HEK293 (cell line): Measurements from ENCODE around the gene ITGA11.

Experiments
- CTCF ChIA-PET: fragments of 350-600 bp; formaldehyde crosslinking; extraction: SDS; loops from one replicate; lab custom pipeline; 2021; ENCODE audit warnings: antibody characterized with exemption; lab: Yijun Ruan, JAX
- POLR2A ChIA-PET: fragments of 300-600 bp; formaldehyde crosslinking; extraction: SDS; loops from one replicate; lab custom pipeline; 2020; ENCODE audit warnings: antibody characterized with exemption, inconsistent platforms; lab: Yijun Ruan, JAX
- H3K27ac ChIP-seq: fragments of 200-500 bp; sonication (Bioruptor generic); 2 replicates; pipeline ENCODE4 v1.5.1; 2014; ENCODE audit warnings: low read depth, low read length, control low read depth, inconsistent platforms; ENCODE audit errors: extremely low read depth
- H3K36me3 ChIP-seq, 2 experiments: fragments of 200-500 bp in 1 of 2; sonication (Bioruptor generic) in 1 of 2; 1 replicate in 1 of 2; 2 replicates in 1 of 2; pipeline ENCODE4 v1.5.1; 2014 to 2017; ENCODE audit warnings: inconsistent platforms in 2 of 2, low read length in 2 of 2; ENCODE audit not compliant: control insufficient read depth in 2 of 2, insufficient read depth in 1 of 2
- H3K4me1 ChIP-seq: fragments of 200-500 bp; sonication (Bioruptor generic); 2 replicates; pipeline ENCODE4 v1.5.1; 2014; ENCODE audit warnings: mild to moderate bottlenecking, low read length, inconsistent platforms; ENCODE audit not compliant: control insufficient read depth, insufficient read depth
- H3K4me3 ChIP-seq: 2 replicates; pipeline ENCODE4 v1.5.1; 2011; ENCODE audit warnings: low read depth, mild to moderate bottlenecking, control low read depth, low read length, moderate library complexity
- H3K9me3 ChIP-seq: fragments of 200-500 bp; sonication (Bioruptor generic); 2 replicates; pipeline ENCODE4 v1.5.1; 2014; ENCODE audit warnings: low read depth, low read length, inconsistent platforms; ENCODE audit not compliant: control insufficient read depth, insufficient read depth
- BCL11A ChIP-seq: fragments of 450-650 bp; formaldehyde crosslinking; IDR thresholded peaks from 2 replicates; pipeline ENCODE4 v1.5.1; 2016; ENCODE audit warnings: low read depth, missing biosample characterization, missing genetic modification characterization
- GLIS1 ChIP-seq: fragments of 450-650 bp; formaldehyde crosslinking; IDR thresholded peaks from 2 replicates; pipeline ENCODE4 v1.5.1; 2016; ENCODE audit warnings: missing biosample characterization, missing genetic modification characterization
- KLF16 ChIP-seq: fragments of 450-650 bp; formaldehyde crosslinking; IDR thresholded peaks from 2 replicates; pipeline ENCODE4 v1.5.1; 2017; ENCODE audit warnings: missing biosample characterization, missing genetic modification characterization
- MEIS1 ChIP-seq: sonication (generic); formaldehyde crosslinking; IDR thresholded peaks from 2 replicates; pipeline ENCODE4 v1.8.1; 2022; ENCODE audit warnings: missing genetic modification reagents, mild to moderate bottlenecking, borderline replicate concordance
- PRDM1 ChIP-seq: fragments of 450-650 bp; formaldehyde crosslinking; IDR thresholded peaks from 2 replicates; pipeline ENCODE4; 2016; ENCODE audit warnings: missing biosample characterization, missing genetic modification characterization
- PRDM10 ChIP-seq: fragments of 450-650 bp; formaldehyde crosslinking; IDR thresholded peaks from 2 replicates; pipeline ENCODE4 v1.5.1; 2016; ENCODE audit warnings: missing biosample characterization, missing genetic modification characterization
- ZNF473 ChIP-seq: fragments of 450-650 bp; formaldehyde crosslinking; IDR thresholded peaks from 2 replicates; pipeline ENCODE4 v1.5.1; 2017; ENCODE audit warnings: missing biosample characterization, missing genetic modification characterization
- ZNF555 ChIP-seq: fragments of 450-650 bp; formaldehyde crosslinking; conservative IDR thresholded peaks from 2 replicates; pipeline ENCODE4 v1.5.1; 2017; ENCODE audit warnings: missing biosample characterization, mild to moderate bottlenecking, missing genetic modification characterization, inconsistent platforms
- TF ChIP-seq, protein P1 (sequence below): IDR thresholded peaks from 2 replicates; pipeline ENCODE4 v1.6.1; 2011; ENCODE audit warnings: mild to moderate bottlenecking, low read depth, low read length, borderline replicate concordance
- TF ChIP-seq, protein P2 (sequence below): fragments of 450-650 bp; formaldehyde crosslinking; conservative IDR thresholded peaks from 2 replicates; pipeline ENCODE4 v1.5.1; 2016; ENCODE audit warnings: low read depth, missing biosample characterization, missing genetic modification characterization
- TF ChIP-seq, protein P3 (sequence below): fragments of 450-650 bp; formaldehyde crosslinking; IDR thresholded peaks from 2 replicates; pipeline ENCODE4 v1.5.1; 2016; ENCODE audit warnings: missing biosample characterization, missing genetic modification characterization, low read depth
- TF ChIP-seq, protein P4 (sequence below): fragments of 450-650 bp; formaldehyde crosslinking; IDR thresholded peaks from 2 replicates; pipeline ENCODE4 v1.5.1; 2017; ENCODE audit warnings: missing biosample characterization, missing genetic modification characterization
- TF ChIP-seq, protein P5 (sequence below): fragments of 450-650 bp; formaldehyde crosslinking; IDR thresholded peaks from 2 replicates; pipeline ENCODE4 v1.5.1; 2016; ENCODE audit warnings: missing biosample characterization, missing genetic modification characterization

The ITGA11 gene

DNA sequence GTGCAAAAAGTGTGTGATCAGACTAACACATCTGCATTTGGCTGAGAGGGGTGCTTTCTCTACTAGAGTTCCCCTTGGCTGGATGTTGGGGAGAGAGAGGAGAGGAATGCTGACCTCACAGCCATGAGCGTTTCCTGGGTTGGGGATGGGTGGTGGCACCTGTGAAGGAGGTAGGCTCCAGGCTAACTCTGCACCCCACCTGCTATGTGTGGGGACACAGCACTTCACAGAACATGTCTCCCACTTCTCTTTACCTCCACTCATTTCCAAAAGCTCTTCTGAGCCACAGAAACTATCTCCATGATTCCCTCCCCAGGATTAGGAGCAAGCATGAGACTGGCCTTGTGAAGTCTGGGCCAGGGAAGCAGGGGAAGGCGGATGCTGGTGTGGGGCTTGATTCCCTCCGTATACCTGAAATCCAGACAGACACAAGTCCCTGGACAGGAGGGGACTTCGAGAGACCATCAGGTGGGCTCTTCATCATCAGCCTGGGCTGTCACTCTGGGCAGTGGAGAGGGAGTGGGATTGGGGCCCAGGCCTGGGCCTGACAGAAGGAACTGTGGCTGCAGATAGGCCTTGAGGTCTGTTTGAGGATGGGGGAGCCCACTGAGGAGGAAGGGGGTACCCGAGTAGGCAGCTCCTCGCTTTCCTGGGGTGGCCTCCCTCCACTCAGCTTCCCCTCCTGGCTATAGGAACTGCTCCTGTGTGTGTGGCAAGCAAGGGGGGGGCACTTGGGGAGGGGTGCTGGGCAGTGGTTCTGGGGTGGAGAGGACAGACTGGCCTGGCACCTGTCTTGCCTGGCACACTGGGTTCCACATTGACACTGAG is 113.7 kb downstream of the ITGA11 start:
- TF ChIP-seq, protein P1, sequence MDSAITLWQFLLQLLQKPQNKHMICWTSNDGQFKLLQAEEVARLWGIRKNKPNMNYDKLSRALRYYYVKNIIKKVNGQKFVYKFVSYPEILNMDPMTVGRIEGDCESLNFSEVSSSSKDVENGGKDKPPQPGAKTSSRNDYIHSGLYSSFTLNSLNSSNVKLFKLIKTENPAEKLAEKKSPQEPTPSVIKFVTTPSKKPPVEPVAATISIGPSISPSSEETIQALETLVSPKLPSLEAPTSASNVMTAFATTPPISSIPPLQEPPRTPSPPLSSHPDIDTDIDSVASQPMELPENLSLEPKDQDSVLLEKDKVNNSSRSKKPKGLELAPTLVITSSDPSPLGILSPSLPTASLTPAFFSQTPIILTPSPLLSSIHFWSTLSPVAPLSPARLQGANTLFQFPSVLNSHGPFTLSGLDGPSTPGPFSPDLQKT, result no peak
- no peak for TF ChIP-seq KLF16 (tag by site-specific recombination)
- TF ChIP-seq, all 188 proteins: peak for 0
- POLR2A ChIA-PET, result no interaction called here
- H3K36me3 ChIP-seq, result no peaks in the 10 kb centered on the region
- CTCF ChIA-PET, result interaction anchor here (1.0 kb wide), 1 partner anchor 12 kb away, joined by 4 read pairs; no protein-coding TSS in a partner anchor
- H3K4me1 ChIP-seq, result no peaks in the 10 kb centered on the region
- H3K27ac ChIP-seq, result no peak overlapping the region
- no peaks in the 10 kb centered on the region for H3K9me3 ChIP-seq
- no peak overlapping the region for H3K4me3 ChIP-seq

DNA sequence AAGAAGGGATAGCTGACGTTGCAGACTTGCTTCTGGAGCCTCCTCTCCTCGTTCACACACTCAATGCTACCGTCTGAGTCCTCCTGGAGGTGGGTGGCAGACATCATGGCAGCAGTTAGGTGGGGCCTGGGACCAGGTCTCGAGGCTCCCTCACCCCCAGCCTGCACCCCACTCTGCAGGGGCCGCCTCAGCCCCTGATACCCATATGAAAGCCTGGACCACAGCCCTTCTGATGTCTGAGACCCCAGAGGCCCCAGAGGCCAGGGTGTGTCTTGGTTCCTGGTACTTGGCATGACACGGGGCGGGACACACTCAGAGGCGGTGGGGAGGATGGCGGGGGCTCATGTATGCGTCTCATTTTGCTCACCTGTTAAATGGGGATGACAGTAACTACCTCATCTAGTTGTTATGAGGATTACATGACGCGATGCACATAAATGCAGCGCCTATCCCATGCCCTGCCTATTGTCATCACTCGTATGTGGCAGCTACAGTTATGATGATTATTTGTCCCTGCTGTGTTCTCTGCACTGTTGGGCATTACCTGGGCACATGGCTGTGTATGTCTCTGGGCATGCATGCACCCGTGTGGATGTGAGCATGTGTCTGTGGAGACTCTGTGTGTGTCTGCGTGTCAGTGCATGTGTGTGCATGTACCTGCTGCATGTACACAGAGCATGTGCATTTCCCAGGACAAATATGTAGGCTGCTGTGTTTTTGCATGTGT is 114.5 kb downstream of the ITGA11 start:
- Histone ChIP-seq H3K36me3 (no peaks in the 10 kb centered on the region), H3K4me1 (no peaks in the 10 kb centered on the region), H3K9me3 (no peaks in the 10 kb centered on the region), H3K4me3 (no peak overlapping the region), H3K27ac (no peak overlapping the region)
- ChIA-PET POLR2A (interaction anchor here (1.5 kb wide), 1 partner anchor 40 kb away, joined by 4 read pairs; the partner anchor contains the start of gene FEM1B), CTCF (interaction anchor here (1.0 kb wide), 1 partner anchor 11 kb away, joined by 4 read pairs; no protein-coding TSS in a partner anchor)
- TF ChIP-seq BCL11A (tag by site-specific recombination) (no peak), PRDM10 (tag by site-specific recombination) (no peak), GLIS1 (tag by site-specific recombination) (no peak), PRDM1 (tag by site-specific recombination) (no peak), ZNF555 (tag by site-specific recombination) (no peak), ZNF473 (tag by site-specific recombination) (no peak), MEIS1 (CRISPR knock-in tag) (no peak)
- TF ChIP-seq, protein P2, sequence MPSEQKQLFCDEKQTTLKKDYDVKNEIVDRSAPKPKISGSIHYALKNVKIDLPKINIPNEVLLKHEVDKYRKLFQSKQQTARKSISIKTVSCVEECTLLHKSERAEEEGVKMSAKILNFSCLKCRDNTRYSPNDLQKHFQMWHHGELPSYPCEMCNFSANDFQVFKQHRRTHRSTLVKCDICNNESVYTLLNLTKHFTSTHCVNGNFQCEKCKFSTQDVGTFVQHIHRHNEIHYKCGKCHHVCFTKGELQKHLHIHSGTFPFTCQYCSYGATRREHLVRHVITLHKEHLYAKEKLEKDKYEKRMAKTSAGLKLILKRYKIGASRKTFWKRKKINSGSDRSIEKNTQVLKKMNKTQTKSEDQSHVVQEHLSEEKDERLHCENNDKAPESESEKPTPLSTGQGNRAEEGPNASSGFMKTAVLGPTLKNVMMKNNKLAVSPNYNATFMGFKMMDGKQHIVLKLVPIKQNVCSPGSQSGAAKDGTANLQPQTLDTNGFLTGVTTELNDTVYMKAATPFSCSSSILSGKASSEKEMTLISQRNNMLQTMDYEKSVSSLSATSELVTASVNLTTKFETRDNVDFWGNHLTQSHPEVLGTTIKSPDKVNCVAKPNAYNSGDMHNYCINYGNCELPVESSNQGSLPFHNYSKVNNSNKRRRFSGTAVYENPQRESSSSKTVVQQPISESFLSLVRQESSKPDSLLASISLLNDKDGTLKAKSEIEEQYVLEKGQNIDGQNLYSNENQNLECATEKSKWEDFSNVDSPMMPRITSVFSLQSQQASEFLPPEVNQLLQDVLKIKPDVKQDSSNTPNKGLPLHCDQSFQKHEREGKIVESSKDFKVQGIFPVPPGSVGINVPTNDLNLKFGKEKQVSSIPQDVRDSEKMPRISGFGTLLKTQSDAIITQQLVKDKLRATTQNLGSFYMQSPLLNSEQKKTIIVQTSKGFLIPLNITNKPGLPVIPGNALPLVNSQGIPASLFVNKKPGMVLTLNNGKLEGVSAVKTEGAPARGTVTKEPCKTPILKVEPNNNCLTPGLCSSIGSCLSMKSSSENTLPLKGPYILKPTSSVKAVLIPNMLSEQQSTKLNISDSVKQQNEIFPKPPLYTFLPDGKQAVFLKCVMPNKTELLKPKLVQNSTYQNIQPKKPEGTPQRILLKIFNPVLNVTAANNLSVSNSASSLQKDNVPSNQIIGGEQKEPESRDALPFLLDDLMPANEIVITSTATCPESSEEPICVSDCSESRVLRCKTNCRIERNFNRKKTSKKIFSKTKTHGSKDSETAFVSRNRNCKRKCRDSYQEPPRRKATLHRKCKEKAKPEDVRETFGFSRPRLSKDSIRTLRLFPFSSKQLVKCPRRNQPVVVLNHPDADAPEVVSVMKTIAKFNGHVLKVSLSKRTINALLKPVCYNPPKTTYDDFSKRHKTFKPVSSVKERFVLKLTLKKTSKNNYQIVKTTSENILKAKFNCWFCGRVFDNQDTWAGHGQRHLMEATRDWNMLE, result no peak
- TF ChIP-seq, protein P3, sequence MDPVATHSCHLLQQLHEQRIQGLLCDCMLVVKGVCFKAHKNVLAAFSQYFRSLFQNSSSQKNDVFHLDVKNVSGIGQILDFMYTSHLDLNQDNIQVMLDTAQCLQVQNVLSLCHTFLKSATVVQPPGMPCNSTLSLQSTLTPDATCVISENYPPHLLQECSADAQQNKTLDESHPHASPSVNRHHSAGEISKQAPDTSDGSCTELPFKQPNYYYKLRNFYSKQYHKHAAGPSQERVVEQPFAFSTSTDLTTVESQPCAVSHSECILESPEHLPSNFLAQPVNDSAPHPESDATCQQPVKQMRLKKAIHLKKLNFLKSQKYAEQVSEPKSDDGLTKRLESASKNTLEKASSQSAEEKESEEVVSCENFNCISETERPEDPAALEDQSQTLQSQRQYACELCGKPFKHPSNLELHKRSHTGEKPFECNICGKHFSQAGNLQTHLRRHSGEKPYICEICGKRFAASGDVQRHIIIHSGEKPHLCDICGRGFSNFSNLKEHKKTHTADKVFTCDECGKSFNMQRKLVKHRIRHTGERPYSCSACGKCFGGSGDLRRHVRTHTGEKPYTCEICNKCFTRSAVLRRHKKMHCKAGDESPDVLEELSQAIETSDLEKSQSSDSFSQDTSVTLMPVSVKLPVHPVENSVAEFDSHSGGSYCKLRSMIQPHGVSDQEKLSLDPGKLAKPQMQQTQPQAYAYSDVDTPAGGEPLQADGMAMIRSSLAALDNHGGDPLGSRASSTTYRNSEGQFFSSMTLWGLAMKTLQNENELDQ (tag by site-specific recombination), result no peak
- TF ChIP-seq, protein P4, sequence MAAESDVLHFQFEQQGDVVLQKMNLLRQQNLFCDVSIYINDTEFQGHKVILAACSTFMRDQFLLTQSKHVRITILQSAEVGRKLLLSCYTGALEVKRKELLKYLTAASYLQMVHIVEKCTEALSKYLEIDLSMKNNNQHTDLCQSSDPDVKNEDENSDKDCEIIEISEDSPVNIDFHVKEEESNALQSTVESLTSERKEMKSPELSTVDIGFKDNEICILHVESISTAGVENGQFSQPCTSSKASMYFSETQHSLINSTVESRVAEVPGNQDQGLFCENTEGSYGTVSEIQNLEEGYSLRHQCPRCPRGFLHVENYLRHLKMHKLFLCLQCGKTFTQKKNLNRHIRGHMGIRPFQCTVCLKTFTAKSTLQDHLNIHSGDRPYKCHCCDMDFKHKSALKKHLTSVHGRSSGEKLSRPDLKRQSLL (tag by site-specific recombination), result no peak
- TF ChIP-seq, protein P5, sequence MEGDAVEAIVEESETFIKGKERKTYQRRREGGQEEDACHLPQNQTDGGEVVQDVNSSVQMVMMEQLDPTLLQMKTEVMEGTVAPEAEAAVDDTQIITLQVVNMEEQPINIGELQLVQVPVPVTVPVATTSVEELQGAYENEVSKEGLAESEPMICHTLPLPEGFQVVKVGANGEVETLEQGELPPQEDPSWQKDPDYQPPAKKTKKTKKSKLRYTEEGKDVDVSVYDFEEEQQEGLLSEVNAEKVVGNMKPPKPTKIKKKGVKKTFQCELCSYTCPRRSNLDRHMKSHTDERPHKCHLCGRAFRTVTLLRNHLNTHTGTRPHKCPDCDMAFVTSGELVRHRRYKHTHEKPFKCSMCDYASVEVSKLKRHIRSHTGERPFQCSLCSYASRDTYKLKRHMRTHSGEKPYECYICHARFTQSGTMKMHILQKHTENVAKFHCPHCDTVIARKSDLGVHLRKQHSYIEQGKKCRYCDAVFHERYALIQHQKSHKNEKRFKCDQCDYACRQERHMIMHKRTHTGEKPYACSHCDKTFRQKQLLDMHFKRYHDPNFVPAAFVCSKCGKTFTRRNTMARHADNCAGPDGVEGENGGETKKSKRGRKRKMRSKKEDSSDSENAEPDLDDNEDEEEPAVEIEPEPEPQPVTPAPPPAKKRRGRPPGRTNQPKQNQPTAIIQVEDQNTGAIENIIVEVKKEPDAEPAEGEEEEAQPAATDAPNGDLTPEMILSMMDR (tag by site-specific recombination), result no peak
